Measurements from ENCODE around the gene ERCC6L. TPM values are rescaled to one million over a fixed set of nuclear protein-coding genes. Genes with fewer than 3 reads are reported as not detected.

Gene ERCC6L
- total RNA-seq, 1 donor from 2014 or later: 7.8 TPM

GRCh38 chrX:72205706-72206105 is 33.1 kb downstream of the ERCC6L start:
- Mint-ChIP-seq H3K36me3 (peaks cover 21% of the 10 kb centered on the region), H3K4me3 (no peak overlapping the region), H3K4me1 (ENCODE audit: unreplicated experiment) (no peaks in the 10 kb centered on the region), H3K27me3 (no peaks in the 10 kb centered on the region), H3K9me3 (peaks cover under 1% of the 10 kb centered on the region), H3K27ac (no peak overlapping the region)
- TF ChIP-seq CTCF (conservative IDR thresholded peaks at IDR 0.05): no peak
- DNase-seq (ENCODE audit: extremely low spot score, unreplicated experiment): no peak

- H3K9me3 Mint-ChIP-seq: no peaks in the 10 kb centered on the region
- no peaks in the 10 kb centered on the region for H3K4me1 Mint-ChIP-seq (ENCODE audit: unreplicated experiment)
- TF ChIP-seq CTCF (conservative IDR thresholded peaks at IDR 0.05): no peak
- H3K4me3 Mint-ChIP-seq: no peak overlapping the region
- DNase-seq (ENCODE audit: extremely low spot score, unreplicated experiment): no peak
- H3K27ac Mint-ChIP-seq: no peak overlapping the region
- H3K36me3 Mint-ChIP-seq: peaks cover 12% of the 10 kb centered on the region
- H3K27me3 Mint-ChIP-seq: no peaks in the 10 kb centered on the region
Observed at GRCh38 chrX:72203421-72203820, 35.4 kb downstream of the ERCC6L start.

- H3K4me3 Mint-ChIP-seq: no peak overlapping the region
- TF ChIP-seq CTCF (conservative IDR thresholded peaks at IDR 0.05): no peak
- H3K4me1 Mint-ChIP-seq (ENCODE audit: unreplicated experiment): no peaks in the 10 kb centered on the region
- peaks cover 11% of the 10 kb centered on the region for H3K36me3 Mint-ChIP-seq
- H3K27me3 Mint-ChIP-seq: no peaks in the 10 kb centered on the region
- no peaks in the 10 kb centered on the region for H3K9me3 Mint-ChIP-seq
- no peak for DNase-seq (ENCODE audit: extremely low spot score, unreplicated experiment)
- no peak overlapping the region for H3K27ac Mint-ChIP-seq
Observed at GRCh38 chrX:72202792-72203401, 35.9 kb downstream of the ERCC6L start.

GRCh38 chrX:72201836-72202536 is 36.8 kb downstream of the ERCC6L start:
- H3K4me3 Mint-ChIP-seq: no peak overlapping the region
- no peak for DNase-seq (ENCODE audit: extremely low spot score, unreplicated experiment)
- H3K36me3 Mint-ChIP-seq: peaks cover 5% of the 10 kb centered on the region
- H3K27me3 Mint-ChIP-seq: no peaks in the 10 kb centered on the region
- no peak for TF ChIP-seq CTCF (conservative IDR thresholded peaks at IDR 0.05)
- no peaks in the 10 kb centered on the region for H3K4me1 Mint-ChIP-seq (ENCODE audit: unreplicated experiment)
- no peaks in the 10 kb centered on the region for H3K9me3 Mint-ChIP-seq
- no peak overlapping the region for H3K27ac Mint-ChIP-seq

- no peaks in the 10 kb centered on the region for H3K27me3 Mint-ChIP-seq
- no peak for TF ChIP-seq CTCF (conservative IDR thresholded peaks at IDR 0.05)
- H3K4me1 Mint-ChIP-seq (ENCODE audit: unreplicated experiment): no peaks in the 10 kb centered on the region
- no peak overlapping the region for H3K4me3 Mint-ChIP-seq
- peaks cover 7% of the 10 kb centered on the region for H3K36me3 Mint-ChIP-seq
- no peak overlapping the region for H3K27ac Mint-ChIP-seq
- H3K9me3 Mint-ChIP-seq: no peaks in the 10 kb centered on the region
- DNase-seq (ENCODE audit: extremely low spot score, unreplicated experiment): no peak
Observed at GRCh38 chrX:72182924-72183323, 55.9 kb downstream of the ERCC6L start.
